ENCODE data around the gene WDR62. TPM values are rescaled to one million over a fixed set of nuclear protein-coding genes. Genes with fewer than 3 reads are reported as not detected.

Gene WDR62
- total and polyA plus RNA-seq, 2 of the 8 experiments (the other 6 are each of a cell fraction or from before 2014, with no cell fraction given), result 28.2 to 39.5 TPM

- Histone ChIP-seq H2BK20ac (ENCODE audit: low read length) (no peak overlapping the region), H3K4me3 (ENCODE audit: extremely low read depth in 1 of 4, insufficient read depth in 2 of 4, low read depth in 3 of 4, low read length in 4 of 4) (no peak overlapping the region), H2AK5ac (ENCODE audit: low read depth, low read length) (no peak overlapping the region), H2BK15ac (ENCODE audit: low read length) (no peak overlapping the region), H2BK120ac (replicated peaks; ENCODE audit: low read depth, low read length) (no peak overlapping the region), H3K9me3 (ENCODE audit: insufficient read depth in 2 of 2, low read depth in 1 of 2, low read length in 1 of 2) (no peaks in the 10 kb centered on the region), H3K9ac (replicated peaks in 1 of 4; ENCODE audit: extremely low read depth in 1 of 4, low read depth in 3 of 4, low read length in 3 of 4) (no peak overlapping the region), H2AFZ (ENCODE audit: low read length) (no peak overlapping the region), H3K4me1 (replicated peaks in 1 of 4; ENCODE audit: control insufficient read depth in 3 of 4, insufficient read depth in 4 of 4, low read length in 3 of 4) (no peaks in the 10 kb centered on the region), H3K79me2 (ENCODE audit: control insufficient read depth in 1 of 2, insufficient read depth in 2 of 2, low read length in 2 of 2) (no peaks in the 10 kb centered on the region), H3K79me1 (ENCODE audit: low read depth, low read length) (no peaks in the 10 kb centered on the region), H3K18ac (ENCODE audit: extremely low read depth, low read length) (no peak overlapping the region), H3K27me3 (replicated peaks in 1 of 4; ENCODE audit: control insufficient read depth in 3 of 4, extremely low read depth in 1 of 4, insufficient read depth in 3 of 4, low read length in 3 of 4) (no peaks in the 10 kb centered on the region), H4K20me1 (replicated peaks in 1 of 2; ENCODE audit: control insufficient read depth in 1 of 2, insufficient read depth in 2 of 2, low read length in 2 of 2) (peaks cover 0 to 2% of the 10 kb centered on the region in 2 experiments), H3K36me3 (ENCODE audit: control insufficient read depth in 2 of 4, insufficient read depth in 4 of 4, low read length in 3 of 4) (peaks cover 15 to 64% (median 46%) of the 10 kb centered on the region in 4 experiments), H4K91ac (replicated peaks; ENCODE audit: insufficient read length, low read length) (no peak overlapping the region), H3K4me2 (ENCODE audit: insufficient read depth in 1 of 2, low read depth in 2 of 2, low read length in 2 of 2) (no peak overlapping the region), H3K4ac (replicated peaks; ENCODE audit: insufficient read length, low read depth, low read length) (no peak overlapping the region), H2BK5ac (ENCODE audit: low read depth, low read length) (no peak overlapping the region; the same call in 1 of the 2 replicates), H3K14ac (ENCODE audit: insufficient read length) (no peak overlapping the region), H2BK12ac (ENCODE audit: low read depth, low read length) (no peak overlapping the region), H3K56ac (replicated peaks; ENCODE audit: insufficient read length, low read depth, low read length) (no peak overlapping the region), H4K8ac (ENCODE audit: extremely low read depth, insufficient read depth, low read length) (no peak overlapping the region), H3K23ac (ENCODE audit: insufficient read length) (no peak overlapping the region), H3K27ac (ENCODE audit: low read depth, low read length) (no peak overlapping the region), H4K5ac (ENCODE audit: insufficient read length, low read depth, low read length) (no peak overlapping the region), H3K23me2 (ENCODE audit: low read depth, low read length) (no peaks in the 10 kb centered on the region)
- no peak for DNase-seq (ENCODE audit: low read depth in 1 of 2, low spot score in 2 of 2)
- 92% methylated on average over 6 of the region's 6 CpGs; no CpG with 5 or more reads in 1 of the 2 experiments for WGBS, 2 experiments (ENCODE audit: extremely low coverage in 1 of 2, insufficient coverage in 1 of 2, insufficient read length in 1 of 2, insufficient replicate concordance in 2 of 2, low coverage in 1 of 2, low lambda C conversion rate in 2 of 2, missing lambda C conversion rate in 1 of 2)
- FAIRE-seq, result no peak
- ChIA-PET POLR2A (ENCODE audit: partially characterized antibody) (interaction anchor here (0.6 to 2.5 kb wide), 5 partner anchors 8 to 502 kb away, joined by 3 to 7 read pairs (median 3); no protein-coding TSS in a partner anchor), CTCF (ENCODE audit: partially characterized antibody) (interaction anchor here (0.5 to 0.7 kb wide), 2 partner anchors 32 to 208 kb away, joined by 3 read pairs; no protein-coding TSS in a partner anchor)
- TF ChIP-seq SUZ12 (IDR thresholded peaks at IDR 0.05; ENCODE audit: low read length) (no peak), CEBPB (IDR thresholded peaks at IDR 0.05; ENCODE audit: low read depth, low read length) (no peak), YY1 (IDR thresholded peaks at IDR 0.05; ENCODE audit: low read depth, low read length) (no peak), POLR2AphosphoS5 (IDR thresholded peaks at IDR 0.05; ENCODE audit: low read depth, low read length) (no peak), CTBP2 (IDR thresholded peaks at IDR 0.05; ENCODE audit: borderline replicate concordance, insufficient read depth, insufficient read length, low read length) (no peak), ZNF274 (IDR thresholded peaks at IDR 0.05; ENCODE audit: borderline replicate concordance, extremely low read depth, low read length) (no peak), JUN (IDR thresholded peaks at IDR 0.05; ENCODE audit: low read depth, low read length) (no peak), CTCF (IDR thresholded peaks at IDR 0.05; ENCODE audit: control extremely low read depth in 1 of 3, insufficient read depth in 1 of 3, low read depth in 1 of 3, low read length in 3 of 3) (no peak), MAFK (IDR thresholded peaks at IDR 0.05; ENCODE audit: low read depth, low read length) (no peak), CBX8 (IDR thresholded peaks at IDR 0.05; ENCODE audit: borderline replicate concordance, low read depth, low read length) (no peak)
- TF ChIP-seq, protein P1, sequence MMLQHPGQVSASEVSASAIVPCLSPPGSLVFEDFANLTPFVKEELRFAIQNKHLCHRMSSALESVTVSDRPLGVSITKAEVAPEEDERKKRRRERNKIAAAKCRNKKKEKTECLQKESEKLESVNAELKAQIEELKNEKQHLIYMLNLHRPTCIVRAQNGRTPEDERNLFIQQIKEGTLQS (IDR thresholded peaks at IDR 0.05; ENCODE audit: insufficient read depth, low read depth, low read length), result no peak
These were observed 42.3 kb downstream of the WDR62 start for GRCh38 chr19:36097036-36097435.
